HL-60 (cell line): ENCODE results near the gene USB1.

Experiments used
- CTCF ChIP-seq: IDR thresholded peaks from one replicate; pipeline ENCODE4 v1.5.1; 2011; ENCODE audit warnings: low read length, control low read depth, inconsistent platforms; ENCODE audit not compliant: insufficient read depth
- GABPA ChIP-seq: IDR thresholded peaks from 2 replicates; pipeline ENCODE4 v1.6.1; 2012; ENCODE audit warnings: low read depth
- POLR2AphosphoS5 ChIP-seq: IDR thresholded peaks from 2 replicates; pipeline ENCODE4 v1.6.1; 2012; ENCODE audit warnings: low read depth
- REST ChIP-seq: IDR thresholded peaks from 2 replicates; pipeline ENCODE4 v1.6.1; 2012; ENCODE audit warnings: low read depth; ENCODE audit not compliant: insufficient replicate concordance
- SPI1 ChIP-seq: IDR thresholded peaks from 2 replicates; pipeline ENCODE4 v1.6.1; 2012; ENCODE audit warnings: low read depth, mild to moderate bottlenecking, borderline replicate concordance

- TF ChIP-seq CTCF (no peak), POLR2AphosphoS5 (no peak), REST (no peak), GABPA (no peak), SPI1 (no peak)
Measured at GRCh38 chr16:57994361-57994760, 6.8 kb upstream of the USB1 start.
